Endothelial cell of umbilical vein (primary cell): Measurements from ENCODE around the gene KIF1C. TPM values are rescaled to one million over a fixed set of nuclear protein-coding genes. Genes with fewer than 3 reads are reported as not detected.

ENCODE experiments used
- BruUV-seq: library from RNA; stranded (reverse); fragments of 400-500 nt; replicated peaks from 2 replicates; lab custom pipeline; 2021; lab: Mats Ljungman, UMichigan
- CTCF ChIA-PET: fragments of 300-600, 350-600 bp; sonication (Branson Sonifier 250); formaldehyde crosslinking; loops from one replicate; lab custom pipeline; 2021; ENCODE audit warnings: antibody characterized with exemption, inconsistent platforms; lab: Charles Lee
- POLR2A ChIA-PET: fragments of 300-600, 350-600 bp; sonication (Branson Sonifier 250); formaldehyde crosslinking; loops from one replicate; lab custom pipeline; 2021; ENCODE audit warnings: antibody characterized with exemption, inconsistent platforms; lab: Charles Lee
- DNase-seq: peaks from one replicate; pipeline ENCODE4 v3.0.0-alpha.2; 2011; ENCODE audit warnings: low read depth, low spot score
- FAIRE-seq: peaks from 2 replicates; lab custom pipeline; 2011; peaks lifted over from hg19 to GRCh38; lab: Jason Lieb, UNC
- H2AFZ ChIP-seq: 2 replicates; pipeline ENCODE4 v1.6.0; 2012; ENCODE audit warnings: low read depth, low read length, control low read depth, inconsistent platforms
- H3K27ac ChIP-seq: 2 replicates; pipeline ENCODE4 v1.5.1; 2011; ENCODE audit warnings: low read depth, mild to moderate bottlenecking, control low read depth, low read length, moderate library complexity; ENCODE audit not compliant: insufficient read depth
- H3K27me3 ChIP-seq, 2 experiments: 2 replicates each; pipeline versions ENCODE4 v1.6.0 to v1.6.1; 2011; ENCODE audit warnings: low read length in 2 of 2, mixed read lengths in 1 of 2; ENCODE audit not compliant: control insufficient read depth in 2 of 2, insufficient read depth in 2 of 2
- H3K36me3 ChIP-seq, 2 experiments: 2 replicates in 1 of 2; 3 replicates in 1 of 2; pipeline ENCODE4 v1.5.1; 2011; ENCODE audit warnings: low read length in 2 of 2, mild to moderate bottlenecking in 1 of 2, moderate library complexity in 1 of 2; ENCODE audit not compliant: control insufficient read depth in 2 of 2, insufficient read depth in 2 of 2; ENCODE audit errors: extremely low read depth in 1 of 2
- H3K4me1 ChIP-seq: 3 replicates; pipeline ENCODE4 v1.5.1; 2011; ENCODE audit warnings: mild to moderate bottlenecking, low read length; ENCODE audit not compliant: control insufficient read depth, insufficient read depth; ENCODE audit errors: extremely low read depth
- H3K4me2 ChIP-seq: 2 replicates; pipeline ENCODE4 v1.6.1; 2011; ENCODE audit warnings: low read length, control low read depth, mixed read lengths; ENCODE audit not compliant: insufficient read depth
- H3K4me3 ChIP-seq, 3 experiments: fragments of 200-600 bp in 1 of 3; sonication (generic), shearing (Covaris generic) in 1 of 3; replicated peaks in 1 of 3; 2 replicates each; pipeline ENCODE4 v1.5.1; 2011 to 2016; ENCODE audit warnings: control low read depth in 3 of 3, low read length in 3 of 3, mild to moderate bottlenecking in 2 of 3, inconsistent platforms in 1 of 3, low read depth in 1 of 3, moderate library complexity in 1 of 3; ENCODE audit not compliant: insufficient read depth in 1 of 3
- H3K79me2 ChIP-seq: 2 replicates; pipeline ENCODE4 v1.6.0; 2012; ENCODE audit warnings: low read length, inconsistent platforms; ENCODE audit not compliant: control insufficient read depth, insufficient read depth
- H3K9ac ChIP-seq: replicated peaks from 2 replicates; pipeline ENCODE3; 2011; ENCODE audit warnings: low read length, control low read depth; ENCODE audit not compliant: insufficient read depth; ENCODE audit errors: extremely low read depth
- H3K9me1 ChIP-seq: replicated peaks from 3 replicates; pipeline ENCODE4 v1.6.0; 2011; ENCODE audit warnings: mild to moderate bottlenecking, low read length; ENCODE audit not compliant: control insufficient read depth, insufficient read depth; ENCODE audit errors: extremely low read depth
- H3K9me3 ChIP-seq: replicated peaks from 2 replicates; pipeline ENCODE4 v1.5.1; 2012; ENCODE audit warnings: low read length, inconsistent platforms; ENCODE audit not compliant: control insufficient read depth, insufficient read depth
- H4K20me1 ChIP-seq: replicated peaks from 2 replicates; pipeline ENCODE3; 2011; ENCODE audit warnings: mild to moderate bottlenecking, low read length; ENCODE audit not compliant: control insufficient read depth, insufficient read depth; ENCODE audit errors: extremely low read depth
- EZH2 ChIP-seq: IDR thresholded peaks from 2 replicates; pipeline ENCODE4 v1.6.1; 2012; ENCODE audit warnings: borderline replicate concordance, low read depth, mild to moderate bottlenecking, moderate library complexity, low read length, inconsistent platforms; ENCODE audit not compliant: severe bottlenecking
- FOS ChIP-seq: IDR thresholded peaks from 2 replicates; pipeline ENCODE4 v1.6.1; 2011; ENCODE audit warnings: mild to moderate bottlenecking, low read length, moderate library complexity, borderline replicate concordance; ENCODE audit not compliant: insufficient read depth
- GATA2 ChIP-seq: IDR thresholded peaks from 2 replicates; pipeline ENCODE4 v1.7.0; 2011; ENCODE audit warnings: low read depth, mild to moderate bottlenecking, moderate library complexity, mixed read lengths, low read length; ENCODE audit not compliant: insufficient read length, insufficient read depth
- JUN ChIP-seq: IDR thresholded peaks from 2 replicates; pipeline ENCODE4 v1.6.1; 2011; ENCODE audit warnings: borderline replicate concordance, low read depth; ENCODE audit not compliant: insufficient read length, insufficient read depth
- MYC ChIP-seq: IDR thresholded peaks from one replicate; pipeline ENCODE4 v1.6.1; 2011; ENCODE audit warnings: mild to moderate bottlenecking, low read depth, low read length
- POLR2A ChIP-seq: IDR thresholded peaks from 2 replicates; pipeline ENCODE4 v1.6.1; 2012; ENCODE audit warnings: low read depth, mild to moderate bottlenecking, control low read depth, low read length
- POLR2AphosphoS5 ChIP-seq: IDR thresholded peaks from 2 replicates; pipeline ENCODE4 v1.6.1; 2012; ENCODE audit warnings: low read depth, mild to moderate bottlenecking, control low read depth, low read length, moderate library complexity; ENCODE audit not compliant: insufficient read depth
- dilution Hi-C: fragments of 300-500 bp; cut with MboI; formaldehyde crosslinking; loops from one replicate; pipeline ENCODE4 v1.15.0; 2019; ENCODE audit warnings: low sequenced_read_pairs; ENCODE audit not compliant: extremely low pct_ligation_motif_present
- intact Hi-C: fragments of 100-400 bp; cut with micrococcal nuclease; formaldehyde crosslinking; loops from one replicate; pipeline ENCODE4 v1.10.0; 2022
- polyA plus RNA-seq, 4 experiments: library from polyadenylated mRNA; depleted of rRNA in 3 of 4; stranded (reverse) in 3 of 4; unstranded in 1 of 4; fragments of >200 nt; gene quantifications; 2 replicates each; pipeline versions ENCODE4 v1.2.1 to v1.2.3, GENCODE V29; 2011 to 2012; ENCODE audit warnings: missing spikeins in 1 of 4
- total RNA-seq: library from RNA; stranded (reverse); gene quantifications from 2 replicates; pipeline ENCODE4 v1.2.3, GENCODE V29; 2021
- TF ChIP-seq, protein P1 (sequence below), 2 donors: IDR thresholded peaks; 1 replicate in 1 of 2; 2 replicates in 1 of 2; pipeline ENCODE4 v1.5.1; 2011; ENCODE audit warnings: low read length in 2 of 2, mild to moderate bottlenecking in 2 of 2, moderate library complexity in 2 of 2, control low read depth in 1 of 2, inconsistent platforms in 1 of 2, low read depth in 1 of 2; ENCODE audit not compliant: insufficient read depth in 1 of 2; ENCODE audit errors: extremely low read depth in 1 of 2
- TF ChIP-seq, protein P2 (sequence below): IDR thresholded peaks from 2 replicates; pipeline ENCODE4 v1.6.1; 2011; ENCODE audit not compliant: insufficient read depth, insufficient read length

Gene KIF1C
- total and polyA plus RNA-seq, 2 donors (not counting 3 experiments of a cell fraction or from before 2014, with no cell fraction given) = 33.6 to 171 TPM

DNA sequence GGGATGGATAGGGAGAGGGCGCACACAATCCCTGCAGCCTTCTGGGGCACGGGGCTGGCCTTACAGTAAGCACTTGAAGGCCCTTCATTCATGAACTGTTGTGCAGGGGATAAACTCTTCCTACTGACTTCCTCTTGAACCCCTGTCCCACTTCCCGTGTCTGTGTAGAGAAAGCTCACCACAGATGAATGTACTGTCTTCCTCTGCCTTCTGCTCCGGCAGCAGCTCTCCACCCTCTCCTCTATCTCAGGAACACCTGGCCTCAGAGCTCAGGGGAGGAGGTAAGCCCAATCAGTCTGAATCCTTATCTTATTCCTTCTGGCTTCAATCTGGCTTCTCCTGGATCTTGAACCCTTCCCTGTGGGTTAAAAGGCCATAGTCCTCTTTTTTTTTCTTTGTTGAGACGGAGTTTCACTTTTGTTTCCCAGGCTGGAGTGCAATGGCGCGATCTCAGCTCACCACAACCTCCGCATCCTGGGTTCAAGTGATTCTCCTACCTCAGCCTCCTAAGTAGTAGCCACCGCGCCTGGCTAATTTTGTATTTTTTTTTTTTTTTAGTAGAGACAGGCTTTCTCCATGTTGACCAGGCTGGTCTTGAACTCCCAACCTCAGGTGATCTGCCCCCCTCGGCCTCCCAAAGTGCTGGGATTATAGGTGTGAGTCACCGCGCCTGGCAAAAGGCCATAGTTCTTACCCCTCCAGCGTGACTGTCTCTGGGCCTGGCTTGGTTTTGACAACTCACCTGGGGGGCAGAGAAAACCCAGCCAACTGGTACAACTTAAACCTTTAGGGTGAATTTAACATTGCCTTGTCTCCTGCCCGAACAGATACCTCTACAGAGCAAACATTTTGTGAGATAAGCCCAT, 44.6 kb downstream of the KIF1C start:
- BruUV-seq = no TSS peak
- Histone ChIP-seq H3K4me2 (no peak overlapping the region), H3K9me3 (no peaks in the 10 kb centered on the region), H3K27me3 (no peaks in the 10 kb centered on the region), H3K9ac (no peak overlapping the region), H3K36me3 (no peaks in the 10 kb centered on the region), H3K4me3 (no peak overlapping the region), H3K27ac (no peak overlapping the region), H2AFZ (no peak overlapping the region), H3K79me2 (no peaks in the 10 kb centered on the region), H4K20me1 (no peaks in the 10 kb centered on the region), H3K9me1 (no peaks in the 10 kb centered on the region), H3K4me1 (no peaks in the 10 kb centered on the region)
- intact Hi-C loops (no loop called here), dilution Hi-C loops (no loop called here)
- TF ChIP-seq GATA2 (no peak), JUN (no peak), EZH2 (no peak)
- FAIRE-seq (no peak), DNase-seq (no peak)
- ChIA-PET CTCF (no interaction called here), POLR2A (no interaction called here)

DNA sequence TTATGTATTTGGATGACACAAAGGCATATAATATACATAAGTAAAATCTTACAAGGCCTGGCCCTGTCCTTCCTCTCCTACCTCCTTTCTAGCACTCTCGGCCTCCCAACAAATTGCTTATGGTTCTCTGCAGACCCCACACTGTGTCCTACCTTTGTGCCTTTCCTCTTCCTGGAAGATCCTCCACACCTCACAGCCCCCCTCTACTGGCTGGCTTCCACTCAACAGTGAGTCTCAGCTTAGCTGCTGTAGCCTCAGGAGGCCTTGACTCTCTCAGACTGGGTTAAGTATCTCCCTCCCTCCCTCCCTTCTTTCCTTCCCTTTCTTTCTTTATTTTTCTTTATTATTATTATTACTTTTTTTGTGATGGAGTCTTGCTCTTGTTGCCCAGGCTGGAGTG, 45.8 kb downstream of the KIF1C start:
- Histone ChIP-seq H3K36me3 (no peaks in the 10 kb centered on the region), H3K9ac (no peak overlapping the region), H4K20me1 (no peaks in the 10 kb centered on the region), H3K9me3 (no peaks in the 10 kb centered on the region), H3K4me1 (no peaks in the 10 kb centered on the region), H3K27ac (no peak overlapping the region), H3K4me2 (no peak overlapping the region), H2AFZ (no peak overlapping the region), H3K4me3 (no peak overlapping the region), H3K79me2 (no peaks in the 10 kb centered on the region), H3K27me3 (no peaks in the 10 kb centered on the region), H3K9me1 (no peaks in the 10 kb centered on the region)
- intact Hi-C loops = no loop called here
- FAIRE-seq (no peak), DNase-seq (no peak)
- POLR2A ChIA-PET = no interaction called here
- BruUV-seq = no TSS peak
- TF ChIP-seq JUN = no peak
- TF ChIP-seq GATA2 = no peak
- TF ChIP-seq EZH2 = no peak
- TF ChIP-seq MYC = no peak
- no peak for TF ChIP-seq POLR2AphosphoS5
- TF ChIP-seq FOS = no peak
- TF ChIP-seq, protein P1, sequence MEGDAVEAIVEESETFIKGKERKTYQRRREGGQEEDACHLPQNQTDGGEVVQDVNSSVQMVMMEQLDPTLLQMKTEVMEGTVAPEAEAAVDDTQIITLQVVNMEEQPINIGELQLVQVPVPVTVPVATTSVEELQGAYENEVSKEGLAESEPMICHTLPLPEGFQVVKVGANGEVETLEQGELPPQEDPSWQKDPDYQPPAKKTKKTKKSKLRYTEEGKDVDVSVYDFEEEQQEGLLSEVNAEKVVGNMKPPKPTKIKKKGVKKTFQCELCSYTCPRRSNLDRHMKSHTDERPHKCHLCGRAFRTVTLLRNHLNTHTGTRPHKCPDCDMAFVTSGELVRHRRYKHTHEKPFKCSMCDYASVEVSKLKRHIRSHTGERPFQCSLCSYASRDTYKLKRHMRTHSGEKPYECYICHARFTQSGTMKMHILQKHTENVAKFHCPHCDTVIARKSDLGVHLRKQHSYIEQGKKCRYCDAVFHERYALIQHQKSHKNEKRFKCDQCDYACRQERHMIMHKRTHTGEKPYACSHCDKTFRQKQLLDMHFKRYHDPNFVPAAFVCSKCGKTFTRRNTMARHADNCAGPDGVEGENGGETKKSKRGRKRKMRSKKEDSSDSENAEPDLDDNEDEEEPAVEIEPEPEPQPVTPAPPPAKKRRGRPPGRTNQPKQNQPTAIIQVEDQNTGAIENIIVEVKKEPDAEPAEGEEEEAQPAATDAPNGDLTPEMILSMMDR (IDR thresholded peaks at IDR 0.05; ENCODE audit: extremely low read depth in 1 of 2, insufficient read depth in 1 of 2, low read depth in 1 of 2, low read length in 2 of 2) = no peak
- TF ChIP-seq, protein P2, sequence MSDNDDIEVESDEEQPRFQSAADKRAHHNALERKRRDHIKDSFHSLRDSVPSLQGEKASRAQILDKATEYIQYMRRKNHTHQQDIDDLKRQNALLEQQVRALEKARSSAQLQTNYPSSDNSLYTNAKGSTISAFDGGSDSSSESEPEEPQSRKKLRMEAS = no peak
- no peak for TF ChIP-seq POLR2A
- dilution Hi-C loops = no loop called here
- CTCF ChIA-PET = no interaction called here
